GM21723 (cell line): ENCODE results near the gene PCDHA11.
"Not testable (repeated sequence)": the region's sequence is repeated elsewhere in the genome, so short reads cannot be mapped to it uniquely, and the experiment has no call there.

Experiments
- ATAC-seq: cut with Tn5 transposase; IDR thresholded peaks from one replicate; pipeline ENCODE4 v1.9.1; 2021; ENCODE audit warnings: mild to moderate bottlenecking, moderate library complexity; ENCODE audit not compliant: unreplicated experiment

PCDHA11 gene

GRCh38 chr5:140849831-140850634, 18.7 kb upstream of the PCDHA11 start:
- ATAC-seq = not testable (repeated sequence)

GRCh38 chr5:140855772-140856674, 12.7 kb upstream of the PCDHA11 start, which contains the start of gene PCDHA10:
Gene PCDHA10, plus strand, starts transcription at chr5:140855897. Its CDS starts 152 bp downstream, at chr5:140856049.
- no peak for ATAC-seq

- no peak for ATAC-seq
Observed at GRCh38 chr5:140857177-140857986, 11.4 kb upstream of the PCDHA11 start.

- no peak for ATAC-seq
Observed at GRCh38 chr5:140857987-140858240, 10.8 kb upstream of the PCDHA11 start.

GRCh38 chr5:140862441-140863295, 6.1 kb upstream of the PCDHA11 start:
- no peak for ATAC-seq

- no peak for ATAC-seq
Observed at GRCh38 chr5:140869555-140869886, 764 bp downstream of the PCDHA11 start.

GRCh38 chr5:140870221-140871201, 1.8 kb downstream of the PCDHA11 start:
- no peak for ATAC-seq

GRCh38 chr5:140875085-140876065, 6.6 kb downstream of the PCDHA11 start, which contains the start of gene PCDHA12:
Gene PCDHA12, plus strand, starts transcription at chr5:140875308. Its CDS starts 165 bp downstream, at chr5:140875473.
- ATAC-seq = no peak

- not testable (repeated sequence) for ATAC-seq
Observed at GRCh38 chr5:140876541-140877261, 7.9 kb downstream of the PCDHA11 start.

- no peak for ATAC-seq
Observed at GRCh38 chr5:140877262-140877581, 8.5 kb downstream of the PCDHA11 start.

GRCh38 chr5:140881889-140882590, 13.3 kb downstream of the PCDHA11 start, which contains the start of gene PCDHA13:
Gene PCDHA13, plus strand, starts transcription at chr5:140882124. Its CDS starts 145 bp downstream, at chr5:140882269.
- no peak for ATAC-seq

- ATAC-seq = no peak
Observed at GRCh38 chr5:140882591-140882899, 13.8 kb downstream of the PCDHA11 start.

- no peak for ATAC-seq
Observed at GRCh38 chr5:140883373-140883772, 14.6 kb downstream of the PCDHA11 start.

- no peak for ATAC-seq
Observed at GRCh38 chr5:140883927-140884697, 15.4 kb downstream of the PCDHA11 start.

- no peak for ATAC-seq
Observed at GRCh38 chr5:140916325-140916724, 47.6 kb downstream of the PCDHA11 start.
